Activated naive CD4-positive, alpha-beta T cell treated with anti-CD3 and anti-CD28 coated beads for 36 hours (primary cell): ENCODE data around the gene SPACA6. TPM values are rescaled to one million over a fixed set of nuclear protein-coding genes. Genes with fewer than 3 reads are reported as not detected.
"Not testable (repeated sequence)": the region's sequence is repeated elsewhere in the genome, so short reads cannot be mapped to it uniquely, and the experiment has no call there.

Experiments
- CTCF ChIA-PET: fragments of 350-600 bp; sonication (Branson Sonifier 250); formaldehyde crosslinking; loops from one replicate; lab custom pipeline; 2021; ENCODE audit warnings: antibody characterized with exemption; lab: Charles Lee
- DNase-seq: peaks from one replicate; pipeline ENCODE4 v3.0.0-alpha.2; 2020
- H3K27ac Mint-ChIP-seq: one replicate; pipeline ENCODE4 v1.8.0; 2021; ENCODE audit warnings: mild to moderate bottlenecking, mixed read lengths
- H3K27me3 Mint-ChIP-seq: one replicate; pipeline ENCODE4 v1.8.0; 2021; ENCODE audit warnings: low read depth, mixed read lengths
- H3K36me3 Mint-ChIP-seq: one replicate; pipeline ENCODE4 v1.8.0; 2021; ENCODE audit warnings: low read depth, mixed read lengths
- H3K4me1 Mint-ChIP-seq: one replicate; pipeline ENCODE4 v1.8.0; 2021; ENCODE audit warnings: low read depth, mixed read lengths
- H3K4me3 Mint-ChIP-seq: one replicate; pipeline ENCODE4 v1.8.0; 2021; ENCODE audit warnings: mild to moderate bottlenecking, moderate library complexity, mixed read lengths
- H3K9me3 Mint-ChIP-seq: one replicate; pipeline ENCODE4 v1.8.0; 2021; ENCODE audit warnings: mixed read lengths
- intact Hi-C: fragments of 100-400 bp; cut with micrococcal nuclease; formaldehyde crosslinking; loops from one replicate; pipeline ENCODE4 v1.15.1; 2023
- total RNA-seq, 2 experiments: library from RNA; stranded (reverse); gene quantifications; one replicate each; pipeline ENCODE4 v1.2.3, GENCODE V29; 2021

The SPACA6 gene, protein sequence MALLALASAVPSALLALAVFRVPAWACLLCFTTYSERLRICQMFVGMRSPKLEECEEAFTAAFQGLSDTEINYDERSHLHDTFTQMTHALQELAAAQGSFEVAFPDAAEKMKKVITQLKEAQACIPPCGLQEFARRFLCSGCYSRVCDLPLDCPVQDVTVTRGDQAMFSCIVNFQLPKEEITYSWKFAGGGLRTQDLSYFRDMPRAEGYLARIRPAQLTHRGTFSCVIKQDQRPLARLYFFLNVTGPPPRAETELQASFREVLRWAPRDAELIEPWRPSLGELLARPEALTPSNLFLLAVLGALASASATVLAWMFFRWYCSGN
- total RNA-seq, result 1 to 10 TPM; 5.8 to 6.6 TPM

DNA sequence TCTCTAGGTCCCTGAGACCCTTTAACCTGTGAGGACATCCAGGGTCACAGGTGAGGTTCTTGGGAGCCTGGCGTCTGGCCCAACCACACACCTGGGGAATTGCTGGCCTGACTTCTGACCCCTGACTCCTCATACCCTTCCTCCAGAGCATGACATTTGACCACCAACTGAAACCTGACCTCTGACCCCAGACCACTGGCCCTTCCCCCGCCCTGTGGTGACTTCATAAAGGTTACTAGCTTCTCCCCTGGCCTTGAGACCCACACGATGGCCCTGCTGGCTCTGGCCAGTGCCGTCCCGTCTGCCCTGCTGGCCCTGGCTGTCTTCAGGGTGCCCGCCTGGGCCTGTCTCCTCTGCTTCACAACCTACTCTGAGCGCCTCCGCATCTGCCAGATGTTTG is at the start of gene SPACA6:
TSS of gene SPACA6 (plus strand) at position 71 of the 400 bp plus-strand sequence. CDS start at position 268, 197 bp downstream.
- CTCF ChIA-PET, result no interaction called here
- intact Hi-C loops, result no loop called here
- no peak for DNase-seq
- H3K36me3 Mint-ChIP-seq, result peaks cover 3% of the 10 kb centered on the region
- H3K4me3 Mint-ChIP-seq, result no peak within 1 kb of the TSS
- peaks cover 11% of the 10 kb centered on the region for H3K4me1 Mint-ChIP-seq
- H3K27ac Mint-ChIP-seq, result no peak within 1 kb of the TSS
- no peaks in the 10 kb centered on the region for H3K27me3 Mint-ChIP-seq
- no peaks in the 10 kb centered on the region for H3K9me3 Mint-ChIP-seq

- Mint-ChIP-seq H3K4me1 (no peaks in the 10 kb centered on the region), H3K27me3 (peaks cover 29% of the 10 kb centered on the region), H3K9me3 (no peaks in the 10 kb centered on the region), H3K27ac (no peak overlapping the region), H3K4me3 (no peak overlapping the region), H3K36me3 (no peaks in the 10 kb centered on the region)
- CTCF ChIA-PET, result interaction anchor here (0.6 to 0.8 kb wide), 3 partner anchors 9 to 220 kb away, joined by 3 to 5 read pairs (median 4); no protein-coding TSS in a partner anchor
- no peak for DNase-seq
- intact Hi-C loops, result no loop called here
These were observed 48.4 kb upstream of the SPACA6 start for GRCh38 chr19:51644636-51645271.

- intact Hi-C loops, H3K4me1 Mint-ChIP-seq, H3K27ac Mint-ChIP-seq, H3K36me3 Mint-ChIP-seq, H3K4me3 Mint-ChIP-seq, DNase-seq, H3K9me3 Mint-ChIP-seq: not testable (repeated sequence)
- H3K27me3 Mint-ChIP-seq, result peaks cover 19% of the 10 kb centered on the region
- CTCF ChIA-PET, result interaction anchor here (1.2 to 1.4 kb wide), 2 partner anchors 10 to 14 kb away, joined by 3 read pairs; no protein-coding TSS in a partner anchor
These were observed 46.4 kb upstream of the SPACA6 start, which contains the start of gene SIGLEC14 for GRCh38 chr19:51646730-51647129. SIGLEC14 (minus strand) TSS chr19:51646825; CDS start chr19:51646759, 66 bp downstream.

DNA sequence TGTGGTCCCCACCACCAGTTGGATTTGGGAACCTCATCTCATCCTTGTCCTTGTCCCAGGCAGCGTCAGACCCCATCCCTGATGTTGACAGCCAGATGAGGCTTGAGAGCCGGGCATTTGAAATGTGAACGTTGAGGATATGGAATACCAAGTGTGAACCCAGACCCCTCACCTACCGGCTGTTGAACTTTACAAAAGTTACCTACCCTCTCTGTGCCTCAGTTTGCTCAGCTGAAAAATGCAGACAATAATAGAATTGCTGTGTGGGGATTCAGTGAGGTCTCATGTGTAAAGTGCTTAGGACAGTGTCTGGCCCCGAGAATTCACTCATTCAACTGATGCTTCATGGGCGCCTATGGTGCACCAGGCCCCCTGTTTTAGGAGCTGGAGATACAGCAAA is 45.8 kb upstream of the SPACA6 start:
- H3K27me3 Mint-ChIP-seq, result peaks cover 19% of the 10 kb centered on the region
- CTCF ChIA-PET, result interaction anchor here (1.2 to 1.4 kb wide), 2 partner anchors 10 to 15 kb away, joined by 3 read pairs; no protein-coding TSS in a partner anchor
- no peak for DNase-seq
- H3K4me3 Mint-ChIP-seq, result no peak overlapping the region
- no peak overlapping the region for H3K27ac Mint-ChIP-seq
- H3K36me3 Mint-ChIP-seq, result no peaks in the 10 kb centered on the region
- H3K4me1 Mint-ChIP-seq, result no peaks in the 10 kb centered on the region
- intact Hi-C loops, result no loop called here
- H3K9me3 Mint-ChIP-seq, result no peaks in the 10 kb centered on the region

GRCh38 chr19:51651216-51651846 is 41.8 kb upstream of the SPACA6 start:
- CTCF ChIA-PET, result interaction anchor here (0.6 to 0.8 kb wide), 3 partner anchors 39 to 834 kb away, joined by 3 read pairs; no protein-coding TSS in a partner anchor

GRCh38 chr19:51652266-51652665 is 40.9 kb upstream of the SPACA6 start:
- no peak for DNase-seq
- H3K9me3 Mint-ChIP-seq, result peaks cover 1% of the 10 kb centered on the region
- no peak overlapping the region for H3K27ac Mint-ChIP-seq
- intact Hi-C loops, result no loop called here
- no peaks in the 10 kb centered on the region for H3K36me3 Mint-ChIP-seq
- H3K27me3 Mint-ChIP-seq, result peaks cover 15% of the 10 kb centered on the region
- H3K4me1 Mint-ChIP-seq, result peaks cover 5% of the 10 kb centered on the region
- no peak overlapping the region for H3K4me3 Mint-ChIP-seq
- CTCF ChIA-PET, result interaction anchor here (0.6 to 0.8 kb wide), 3 partner anchors 40 to 835 kb away, joined by 3 read pairs; no protein-coding TSS in a partner anchor

More at GRCh38 chr19:51651216-51651846, 41.8 kb upstream of the SPACA6 start:
- Mint-ChIP-seq H3K27me3 (peaks cover 12% of the 10 kb centered on the region), H3K4me1 (no peaks in the 10 kb centered on the region), H3K4me3 (no peak overlapping the region), H3K9me3 (peaks cover 1% of the 10 kb centered on the region), H3K36me3 (no peaks in the 10 kb centered on the region), H3K27ac (no peak overlapping the region)
- DNase-seq, result no peak
- intact Hi-C loops, result no loop called here

- peaks cover 1% of the 10 kb centered on the region for H3K9me3 Mint-ChIP-seq
- CTCF ChIA-PET, result no interaction called here
- H3K4me3 Mint-ChIP-seq, result no peak overlapping the region
- no peak overlapping the region for H3K27ac Mint-ChIP-seq
- H3K4me1 Mint-ChIP-seq, result peaks cover 5% of the 10 kb centered on the region
- peaks cover 13% of the 10 kb centered on the region for H3K27me3 Mint-ChIP-seq
- no peak for DNase-seq
- no peaks in the 10 kb centered on the region for H3K36me3 Mint-ChIP-seq
- intact Hi-C loops, result no loop called here
These were observed 40.0 kb upstream of the SPACA6 start for GRCh38 chr19:51653162-51653561.

GRCh38 chr19:51654783-51655182 is 38.3 kb upstream of the SPACA6 start:
- Mint-ChIP-seq H3K9me3 (peaks cover 1% of the 10 kb centered on the region), H3K4me3 (no peak overlapping the region), H3K27ac (no peak overlapping the region), H3K27me3 (peaks cover 9% of the 10 kb centered on the region), H3K4me1 (peaks cover 5% of the 10 kb centered on the region), H3K36me3 (no peaks in the 10 kb centered on the region)
- no peak for DNase-seq
- intact Hi-C loops, result no loop called here
- CTCF ChIA-PET, result interaction anchor here (0.8 to 2.2 kb wide), 3 partner anchors 141 to 182 kb away, joined by 3 to 14 read pairs (median 4); no protein-coding TSS in a partner anchor

GRCh38 chr19:51660975-51661600 is 32.0 kb upstream of the SPACA6 start:
- H3K27ac Mint-ChIP-seq, result no peak overlapping the region
- CTCF ChIA-PET, result interaction anchor here (0.7 to 3.1 kb wide), 12 partner anchors 9 to 199 kb away, joined by 3 to 18 read pairs (median 3); no protein-coding TSS in a partner anchor
- no peak overlapping the region for H3K4me3 Mint-ChIP-seq
- H3K36me3 Mint-ChIP-seq, result no peaks in the 10 kb centered on the region
- H3K9me3 Mint-ChIP-seq, result no peaks in the 10 kb centered on the region
- peaks cover 5% of the 10 kb centered on the region for H3K4me1 Mint-ChIP-seq
- H3K27me3 Mint-ChIP-seq, result peaks cover 19% of the 10 kb centered on the region
- intact Hi-C loops, result loop anchor here (5.0 kb wide), 1 partner anchor 116 kb away; no protein-coding TSS in a partner anchor
- DNase-seq, result peak; percentile 89

DNA sequence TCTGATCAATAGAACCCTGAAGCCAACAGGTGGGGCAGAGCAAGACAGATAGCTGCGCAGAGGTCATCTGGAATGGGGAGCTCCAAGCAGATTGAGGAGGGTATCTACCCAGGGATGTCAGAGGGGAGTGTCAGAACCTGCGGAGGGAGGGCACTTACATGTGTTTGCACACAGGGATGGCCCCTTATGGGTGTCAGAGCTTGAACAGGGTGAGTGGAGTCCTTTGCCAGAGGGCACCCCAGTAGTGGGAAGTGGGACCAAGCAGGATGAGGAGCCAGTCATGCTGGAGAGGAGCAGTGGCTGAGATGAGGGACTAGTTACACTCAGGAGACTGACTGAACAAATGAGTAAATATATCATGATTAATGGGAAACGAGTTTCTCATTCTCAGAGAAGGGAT is 29.5 kb upstream of the SPACA6 start:
- Mint-ChIP-seq H3K4me3 (no peak overlapping the region), H3K27ac (no peak overlapping the region), H3K36me3 (no peaks in the 10 kb centered on the region), H3K4me1 (peaks cover 2% of the 10 kb centered on the region), H3K27me3 (peaks cover 16% of the 10 kb centered on the region), H3K9me3 (no peaks in the 10 kb centered on the region)
- DNase-seq, result no peak
- CTCF ChIA-PET, result no interaction called here
- intact Hi-C loops, result loop anchor here (5.0 kb wide), 1 partner anchor 114 kb away; no protein-coding TSS in a partner anchor

GRCh38 chr19:51664131-51664530 is 29.0 kb upstream of the SPACA6 start:
- CTCF ChIA-PET, result no interaction called here
- no peak overlapping the region for H3K27ac Mint-ChIP-seq
- intact Hi-C loops, result loop anchor here (5.0 kb wide), 1 partner anchor 113 kb away; no protein-coding TSS in a partner anchor

More at GRCh38 chr19:51664131-51664530, 29.0 kb upstream of the SPACA6 start:
- no peak for DNase-seq
- Mint-ChIP-seq H3K9me3 (no peaks in the 10 kb centered on the region), H3K4me3 (no peak overlapping the region), H3K36me3 (no peaks in the 10 kb centered on the region), H3K4me1 (peaks cover 6% of the 10 kb centered on the region), H3K27me3 (peaks cover 16% of the 10 kb centered on the region)
